RWPE2 (cell line): ENCODE measurements around the gene LSG1.
A peak's percentile ranks its signal among the peaks of the same experiment; 100 is the strongest.
"Not testable (repeated sequence)": the region's sequence is repeated elsewhere in the genome, so short reads cannot be mapped to it uniquely, and the experiment has no call there.

Experiments used
- ATAC-seq: fragments of 200-7000 bp; cut with Tn5 transposase; 3 replicates; pipeline ENCODE4 v1.9.1; 2021; ENCODE audit warnings: low read depth
- DNase-seq: peaks from one replicate; pipeline ENCODE4 v3.0.0-alpha.2; 2020; ENCODE audit warnings: low spot score
- H3K27ac ChIP-seq: fragments of 450-650 bp; 2 replicates; pipeline ENCODE4 v1.5.1; 2017; ENCODE audit warnings: mild to moderate bottlenecking; ENCODE audit not compliant: poor library complexity, severe bottlenecking
- H3K27me3 ChIP-seq: fragments of 250-450 bp; sonication (Bioruptor Pico); 2 replicates; pipeline ENCODE4 v1.5.1; 2021; ENCODE audit warnings: mild to moderate bottlenecking, moderate library complexity; ENCODE audit not compliant: insufficient read depth, poor library complexity, severe bottlenecking
- H3K36me3 ChIP-seq: fragments of 250-450 bp; sonication (Bioruptor Pico); 2 replicates; pipeline ENCODE4 v1.5.1; 2020; ENCODE audit warnings: low read depth, mild to moderate bottlenecking, moderate library complexity
- H3K4me1 ChIP-seq: fragments of 250-450 bp; sonication (Bioruptor Pico); 2 replicates; pipeline ENCODE4 v1.5.1; 2021; ENCODE audit warnings: mild to moderate bottlenecking, moderate library complexity; ENCODE audit not compliant: insufficient read depth, poor library complexity, severe bottlenecking
- H3K4me3 ChIP-seq: fragments of 250-450 bp; sonication (Bioruptor Pico); 2 replicates; pipeline ENCODE4 v1.5.1; 2021; ENCODE audit warnings: mild to moderate bottlenecking, moderate library complexity; ENCODE audit not compliant: severe bottlenecking
- H3K9me3 ChIP-seq: fragments of 250-450 bp; sonication (Bioruptor Pico); 2 replicates; pipeline ENCODE4 v1.5.1; 2021; ENCODE audit warnings: mild to moderate bottlenecking, moderate library complexity; ENCODE audit not compliant: severe bottlenecking
- TF ChIP-seq, protein P1 (sequence below): fragments of 450-650 bp; IDR thresholded peaks from one replicate; pipeline ENCODE4 v1.5.1; 2017; ENCODE audit warnings: mild to moderate bottlenecking, moderate library complexity; ENCODE audit not compliant: poor library complexity, severe bottlenecking

LSG1 gene

DNA sequence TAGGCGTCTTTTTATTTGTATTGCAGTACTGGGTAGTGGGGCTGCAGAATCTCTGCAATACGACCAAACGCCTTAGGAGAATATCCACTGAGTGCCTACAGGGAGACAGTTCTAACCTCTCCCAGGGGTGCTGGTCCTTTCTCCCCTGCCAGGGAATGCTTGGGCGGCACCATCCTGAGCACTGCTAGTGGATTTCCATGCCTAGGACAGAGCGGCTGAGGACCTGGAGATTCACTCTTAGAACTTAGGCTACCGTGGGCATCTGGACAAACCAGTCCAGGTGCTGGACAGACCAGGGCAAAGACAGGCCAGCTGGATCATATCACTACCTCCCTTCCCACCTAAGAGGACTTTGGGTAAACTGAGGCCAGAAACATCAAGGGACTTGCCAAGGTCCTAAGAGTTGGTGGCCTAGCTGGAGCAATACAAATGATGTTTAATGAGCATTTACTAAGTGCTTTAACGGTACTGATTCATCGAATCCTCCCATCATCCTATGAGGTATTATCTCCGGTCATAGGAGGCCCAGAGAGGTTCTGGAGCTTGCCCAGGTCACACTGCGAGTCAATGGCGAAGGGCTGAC lies 39.7 kb downstream of the LSG1 start:
- H3K4me1 ChIP-seq = peaks cover 8% of the 10 kb centered on the region
- DNase-seq = no peak
- peaks cover 9% of the 10 kb centered on the region for H3K36me3 ChIP-seq
- no peaks in the 10 kb centered on the region for H3K27me3 ChIP-seq
- ATAC-seq = no peak
- H3K9me3 ChIP-seq = no peaks in the 10 kb centered on the region
- H3K27ac ChIP-seq = peak overlapping the region; percentile 65
- TF ChIP-seq, protein P1, sequence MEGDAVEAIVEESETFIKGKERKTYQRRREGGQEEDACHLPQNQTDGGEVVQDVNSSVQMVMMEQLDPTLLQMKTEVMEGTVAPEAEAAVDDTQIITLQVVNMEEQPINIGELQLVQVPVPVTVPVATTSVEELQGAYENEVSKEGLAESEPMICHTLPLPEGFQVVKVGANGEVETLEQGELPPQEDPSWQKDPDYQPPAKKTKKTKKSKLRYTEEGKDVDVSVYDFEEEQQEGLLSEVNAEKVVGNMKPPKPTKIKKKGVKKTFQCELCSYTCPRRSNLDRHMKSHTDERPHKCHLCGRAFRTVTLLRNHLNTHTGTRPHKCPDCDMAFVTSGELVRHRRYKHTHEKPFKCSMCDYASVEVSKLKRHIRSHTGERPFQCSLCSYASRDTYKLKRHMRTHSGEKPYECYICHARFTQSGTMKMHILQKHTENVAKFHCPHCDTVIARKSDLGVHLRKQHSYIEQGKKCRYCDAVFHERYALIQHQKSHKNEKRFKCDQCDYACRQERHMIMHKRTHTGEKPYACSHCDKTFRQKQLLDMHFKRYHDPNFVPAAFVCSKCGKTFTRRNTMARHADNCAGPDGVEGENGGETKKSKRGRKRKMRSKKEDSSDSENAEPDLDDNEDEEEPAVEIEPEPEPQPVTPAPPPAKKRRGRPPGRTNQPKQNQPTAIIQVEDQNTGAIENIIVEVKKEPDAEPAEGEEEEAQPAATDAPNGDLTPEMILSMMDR = no peak
- H3K4me3 ChIP-seq = peak overlapping the region; percentile 79

- ATAC-seq (no peak), DNase-seq (no peak)
- TF ChIP-seq, protein P1 = no peak
- Histone ChIP-seq H3K36me3 (peaks cover 9% of the 10 kb centered on the region), H3K27ac (no peak overlapping the region), H3K9me3 (no peaks in the 10 kb centered on the region), H3K4me1 (peaks cover 8% of the 10 kb centered on the region), H3K4me3 (no peak overlapping the region), H3K27me3 (no peaks in the 10 kb centered on the region)
Observed at GRCh38 chr3:194631696-194632095, 40.3 kb downstream of the LSG1 start.

- not testable (repeated sequence) for H3K27ac ChIP-seq, H3K9me3 ChIP-seq, ATAC-seq, DNase-seq, H3K4me3 ChIP-seq, H3K27me3 ChIP-seq, H3K4me1 ChIP-seq
- H3K36me3 ChIP-seq = peaks cover 16% of the 10 kb centered on the region
Observed at GRCh38 chr3:194630681-194631080, 41.3 kb downstream of the LSG1 start.

DNA sequence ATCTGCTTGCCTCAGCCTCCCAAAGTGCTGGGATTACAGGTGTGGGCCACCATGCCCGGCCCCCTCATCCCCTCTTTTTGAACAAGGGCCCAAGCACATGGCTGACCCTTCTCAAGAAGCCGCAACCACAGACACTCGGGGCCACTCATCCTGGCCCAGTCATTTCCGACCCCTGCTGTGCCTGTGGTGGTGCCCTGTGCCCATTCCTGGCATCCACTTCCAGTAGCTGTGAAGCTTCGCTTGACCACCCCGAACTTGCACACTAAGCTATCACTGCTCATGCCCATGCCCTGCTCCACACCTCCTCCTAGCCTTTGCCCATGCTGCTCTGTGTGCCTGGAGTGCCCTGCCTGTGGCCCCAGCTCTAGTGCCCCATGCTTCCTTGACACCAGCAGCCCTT lies 47.0 kb downstream of the LSG1 start:
- DNase-seq (no peak), ATAC-seq (no peak)
- Histone ChIP-seq H3K4me3 (no peak overlapping the region), H3K27me3 (no peaks in the 10 kb centered on the region), H3K9me3 (no peaks in the 10 kb centered on the region), H3K4me1 (no peaks in the 10 kb centered on the region), H3K27ac (no peak overlapping the region), H3K36me3 (peaks cover 21% of the 10 kb centered on the region)
- TF ChIP-seq, protein P1 = no peak

GRCh38 chr3:194623449-194624290 lies 48.3 kb downstream of the LSG1 start:
- peak; percentile 48 for DNase-seq
- Histone ChIP-seq H3K27ac (no peak overlapping the region), H3K36me3 (peaks cover 20% of the 10 kb centered on the region), H3K27me3 (no peaks in the 10 kb centered on the region), H3K4me3 (no peak overlapping the region), H3K4me1 (no peaks in the 10 kb centered on the region), H3K9me3 (no peaks in the 10 kb centered on the region)
- ATAC-seq = no peak
- TF ChIP-seq, protein P1 = no peak
